Limb (tissue), 2 donors: Measurements from ENCODE around the gene LTBP1.

Experiments used
- DNase-seq, 2 donors: peaks; one replicate each; pipeline ENCODE4 v3.0.0-alpha.2; 2016; ENCODE audit errors: extremely low spot score in 2 of 2

The LTBP1 gene

GRCh38 chr2:33073018-33073417, 126.3 kb downstream of the LTBP1 start:
- DNase-seq = no peak

- DNase-seq = no peak
These were observed 127.4 kb downstream of the LTBP1 start for GRCh38 chr2:33074197-33074596.

GRCh38 chr2:33077311-33077710, 130.6 kb downstream of the LTBP1 start:
- DNase-seq = no peak

- no peak for DNase-seq
These were observed 131.1 kb downstream of the LTBP1 start for GRCh38 chr2:33077844-33078243.

- no peak for DNase-seq
These were observed 134.9 kb downstream of the LTBP1 start for GRCh38 chr2:33081691-33082090.

- no peak for DNase-seq
These were observed 137.1 kb downstream of the LTBP1 start for GRCh38 chr2:33083699-33084387.

GRCh38 chr2:33084433-33084832, 137.7 kb downstream of the LTBP1 start:
- no peak for DNase-seq

- DNase-seq = no peak
These were observed 138.9 kb downstream of the LTBP1 start for GRCh38 chr2:33085646-33086045.

GRCh38 chr2:33086400-33087015, 139.8 kb downstream of the LTBP1 start:
- peak in 1 of 2 donors; percentile 36 for DNase-seq

GRCh38 chr2:33090553-33091134, 143.9 kb downstream of the LTBP1 start:
- DNase-seq = no peak

- DNase-seq = no peak
These were observed 144.9 kb downstream of the LTBP1 start for GRCh38 chr2:33091541-33092123.

- DNase-seq = no peak
These were observed 146.7 kb downstream of the LTBP1 start for GRCh38 chr2:33093283-33093993.

- no peak for DNase-seq
These were observed 147.6 kb downstream of the LTBP1 start for GRCh38 chr2:33094303-33094702.

- DNase-seq = no peak
These were observed 153.2 kb downstream of the LTBP1 start for GRCh38 chr2:33099989-33100388.

GRCh38 chr2:33100921-33101320, 154.2 kb downstream of the LTBP1 start:
- DNase-seq = no peak

GRCh38 chr2:33104052-33104623, 157.4 kb downstream of the LTBP1 start:
- no peak for DNase-seq

- DNase-seq = no peak
These were observed 158.0 kb downstream of the LTBP1 start for GRCh38 chr2:33104726-33105125.

GRCh38 chr2:33106115-33106514, 159.4 kb downstream of the LTBP1 start:
- no peak for DNase-seq

GRCh38 chr2:33107690-33108482, 161.1 kb downstream of the LTBP1 start:
- DNase-seq = no peak

GRCh38 chr2:33108483-33109443, 162.0 kb downstream of the LTBP1 start:
- DNase-seq = no peak
